Measurements from ENCODE around the gene ABCD1. TPM values are rescaled to one million over a fixed set of nuclear protein-coding genes. Genes with fewer than 3 reads are reported as not detected.

Gene ABCD1
- total RNA-seq, 1 experiment from 2014 or later: 14.4 TPM

DNA sequence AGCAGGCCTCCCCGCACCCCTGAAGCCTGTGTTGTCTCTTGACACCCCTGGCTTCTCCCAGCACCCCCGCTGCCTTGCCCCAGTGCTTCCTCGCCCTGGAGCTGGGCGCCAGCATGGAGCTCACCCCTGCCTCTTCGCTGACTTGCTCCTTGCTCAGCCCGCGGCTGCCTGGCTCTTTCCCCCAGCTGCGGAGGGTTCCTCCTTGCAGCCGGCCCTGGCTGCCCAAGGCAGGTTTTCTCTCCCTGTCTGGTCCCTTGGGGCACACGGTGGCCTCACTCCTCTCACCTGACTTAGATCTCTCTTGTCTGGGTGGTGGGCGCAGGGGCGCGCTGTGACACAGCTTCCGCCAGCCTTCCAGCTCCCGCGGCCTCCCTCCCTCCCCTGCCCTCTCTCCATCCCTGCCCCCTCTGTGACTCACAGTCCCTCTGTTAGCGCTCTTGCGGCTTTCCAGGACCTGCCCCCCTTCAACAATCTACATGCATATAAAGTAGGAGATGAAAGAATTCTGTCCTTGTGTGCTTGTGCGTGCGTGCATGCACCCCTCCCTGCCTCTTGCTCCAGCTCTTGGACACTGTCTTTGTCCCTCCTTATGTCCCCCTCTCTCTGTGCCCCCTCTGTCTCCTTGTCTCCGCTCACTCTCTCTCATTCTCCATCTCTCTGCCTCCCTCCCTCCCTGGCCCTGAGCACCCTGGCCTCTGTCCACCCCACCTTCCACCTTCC lies 41.6 kb downstream of the ABCD1 start:
- peak overlapping the region; percentile 43 for H3K27ac Mint-ChIP-seq (ENCODE audit: unreplicated experiment)
- TF ChIP-seq, protein P1, sequence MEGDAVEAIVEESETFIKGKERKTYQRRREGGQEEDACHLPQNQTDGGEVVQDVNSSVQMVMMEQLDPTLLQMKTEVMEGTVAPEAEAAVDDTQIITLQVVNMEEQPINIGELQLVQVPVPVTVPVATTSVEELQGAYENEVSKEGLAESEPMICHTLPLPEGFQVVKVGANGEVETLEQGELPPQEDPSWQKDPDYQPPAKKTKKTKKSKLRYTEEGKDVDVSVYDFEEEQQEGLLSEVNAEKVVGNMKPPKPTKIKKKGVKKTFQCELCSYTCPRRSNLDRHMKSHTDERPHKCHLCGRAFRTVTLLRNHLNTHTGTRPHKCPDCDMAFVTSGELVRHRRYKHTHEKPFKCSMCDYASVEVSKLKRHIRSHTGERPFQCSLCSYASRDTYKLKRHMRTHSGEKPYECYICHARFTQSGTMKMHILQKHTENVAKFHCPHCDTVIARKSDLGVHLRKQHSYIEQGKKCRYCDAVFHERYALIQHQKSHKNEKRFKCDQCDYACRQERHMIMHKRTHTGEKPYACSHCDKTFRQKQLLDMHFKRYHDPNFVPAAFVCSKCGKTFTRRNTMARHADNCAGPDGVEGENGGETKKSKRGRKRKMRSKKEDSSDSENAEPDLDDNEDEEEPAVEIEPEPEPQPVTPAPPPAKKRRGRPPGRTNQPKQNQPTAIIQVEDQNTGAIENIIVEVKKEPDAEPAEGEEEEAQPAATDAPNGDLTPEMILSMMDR (IDR thresholded peaks at IDR 0.05; ENCODE audit: unreplicated experiment): no peak
- H3K27me3 Mint-ChIP-seq (ENCODE audit: unreplicated experiment): no peaks in the 10 kb centered on the region
- peaks cover 11% of the 10 kb centered on the region for H3K4me1 Mint-ChIP-seq (ENCODE audit: low read depth, unreplicated experiment)
- intact Hi-C loops (cut with micrococcal nuclease; ENCODE audit: unreplicated experiment): no loop called here
- no TSS peak for BruUV-seq (replicated peaks)
- peak overlapping the region; percentile 83 for H3K4me3 Mint-ChIP-seq (ENCODE audit: low read depth, unreplicated experiment)
- no peaks in the 10 kb centered on the region for H3K9me3 Mint-ChIP-seq (ENCODE audit: low read depth, unreplicated experiment)
- H3K36me3 Mint-ChIP-seq (ENCODE audit: insufficient read depth, unreplicated experiment): peaks cover 42% of the 10 kb centered on the region
- CTCF ChIA-PET: interaction anchor here (0.6 to 0.8 kb wide), 2 partner anchors 145 to 181 kb away, joined by 3 to 4 read pairs; no protein-coding TSS in a partner anchor
- DNase-seq: peak; percentile 60

DNA sequence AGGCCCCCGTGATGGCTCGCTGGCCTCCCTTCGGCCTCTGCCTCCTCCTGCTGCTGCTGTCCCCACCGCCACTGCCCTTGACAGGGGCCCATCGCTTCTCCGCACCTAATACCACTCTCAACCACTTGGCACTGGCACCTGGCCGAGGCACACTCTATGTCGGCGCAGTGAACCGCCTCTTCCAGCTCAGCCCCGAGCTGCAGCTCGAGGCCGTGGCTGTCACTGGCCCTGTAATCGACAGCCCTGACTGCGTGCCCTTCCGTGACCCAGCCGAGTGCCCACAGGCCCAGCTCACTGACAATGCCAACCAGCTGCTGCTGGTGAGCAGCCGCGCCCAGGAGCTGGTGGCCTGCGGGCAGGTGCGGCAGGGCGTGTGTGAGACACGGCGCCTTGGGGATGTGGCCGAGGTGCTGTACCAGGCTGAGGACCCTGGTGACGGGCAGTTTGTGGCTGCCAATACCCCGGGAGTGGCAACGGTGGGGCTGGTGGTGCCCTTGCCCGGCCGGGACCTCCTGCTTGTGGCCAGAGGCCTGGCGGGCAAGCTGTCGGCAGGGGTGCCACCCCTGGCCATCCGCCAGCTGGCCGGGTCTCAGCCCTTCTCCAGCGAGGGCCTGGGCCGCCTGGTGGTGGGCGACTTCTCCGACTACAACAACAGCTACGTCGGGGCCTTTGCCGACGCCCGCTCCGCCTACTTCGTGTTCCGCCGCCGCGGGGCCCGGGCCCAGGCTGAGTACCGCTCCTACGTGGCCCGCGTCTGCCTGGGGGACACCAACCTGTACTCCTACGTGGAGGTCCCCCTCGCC lies 42.4 kb downstream of the ABCD1 start:
- CTCF ChIA-PET: interaction anchor here (0.8 kb wide), 1 partner anchor 144 kb away, joined by 3 read pairs; no protein-coding TSS in a partner anchor
- no peak for DNase-seq
- Mint-ChIP-seq H3K27me3 (ENCODE audit: unreplicated experiment) (no peaks in the 10 kb centered on the region), H3K36me3 (ENCODE audit: insufficient read depth, unreplicated experiment) (peaks cover 42% of the 10 kb centered on the region), H3K27ac (ENCODE audit: unreplicated experiment) (peak overlapping the region; percentile 43), H3K4me1 (ENCODE audit: low read depth, unreplicated experiment) (peaks cover 11% of the 10 kb centered on the region), H3K9me3 (ENCODE audit: low read depth, unreplicated experiment) (no peaks in the 10 kb centered on the region), H3K4me3 (ENCODE audit: low read depth, unreplicated experiment) (peak overlapping the region; percentile 83)
- intact Hi-C loops (cut with micrococcal nuclease; ENCODE audit: unreplicated experiment): no loop called here
- no TSS peak for BruUV-seq (replicated peaks)
- TF ChIP-seq, protein P1 (IDR thresholded peaks at IDR 0.05; ENCODE audit: unreplicated experiment): no peak

DNA sequence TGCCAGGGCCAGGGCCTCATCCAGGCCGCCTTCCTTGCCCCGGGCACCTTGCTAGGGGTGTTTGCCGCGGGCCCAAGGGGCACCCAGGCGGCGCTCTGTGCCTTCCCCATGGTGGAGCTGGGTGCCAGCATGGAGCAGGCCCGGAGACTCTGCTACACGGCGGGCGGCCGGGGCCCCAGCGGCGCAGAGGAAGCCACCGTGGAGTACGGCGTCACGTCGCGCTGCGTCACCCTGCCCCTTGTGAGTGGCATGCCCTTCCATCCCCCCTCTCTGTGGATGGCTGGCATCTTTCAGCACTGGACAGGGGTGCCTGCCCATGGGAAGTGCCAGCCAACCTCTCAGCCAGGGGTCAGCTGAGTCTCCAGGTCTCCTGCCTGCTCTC lies 43.0 kb downstream of the ABCD1 start:
- Mint-ChIP-seq H3K9me3 (ENCODE audit: low read depth, unreplicated experiment) (no peaks in the 10 kb centered on the region), H3K36me3 (ENCODE audit: insufficient read depth, unreplicated experiment) (peaks cover 42% of the 10 kb centered on the region)
- intact Hi-C loops (cut with micrococcal nuclease; ENCODE audit: unreplicated experiment): no loop called here

More for the DNA sequence above, 43.0 kb downstream of the ABCD1 start:
- Mint-ChIP-seq H3K4me1 (ENCODE audit: low read depth, unreplicated experiment) (peaks cover 11% of the 10 kb centered on the region), H3K27me3 (ENCODE audit: unreplicated experiment) (no peaks in the 10 kb centered on the region), H3K4me3 (ENCODE audit: low read depth, unreplicated experiment) (no peak overlapping the region), H3K27ac (ENCODE audit: unreplicated experiment) (no peak overlapping the region)
- CTCF ChIA-PET: no interaction called here
- DNase-seq: no peak
- TF ChIP-seq, protein P1 (IDR thresholded peaks at IDR 0.05; ENCODE audit: unreplicated experiment): no peak
- BruUV-seq (replicated peaks): no TSS peak

Data from Calu3 (cell line).